Measurements from ENCODE around the gene KCNJ6.

GRCh38 chr21:37784591-37785318 lies 131.5 kb downstream of the KCNJ6 start:
- TF ChIP-seq ZNF436 (CRISPR knock-in tag; IDR thresholded peaks at IDR 0.05) = no peak
- TF ChIP-seq CTCF (IDR thresholded peaks at IDR 0.05 in 2 of 3, conservative IDR thresholded peaks at IDR 0.05 in 1 of 3; ENCODE audit: insufficient read depth in 2 of 3, low read depth in 1 of 3, low read length in 3 of 3) = no peak
- TF ChIP-seq CEBPB (tag; IDR thresholded peaks at IDR 0.05) = no peak

All from K562 (cell line).